ENCODE measurements around the gene VPS54.

VPS54 gene

DNA sequence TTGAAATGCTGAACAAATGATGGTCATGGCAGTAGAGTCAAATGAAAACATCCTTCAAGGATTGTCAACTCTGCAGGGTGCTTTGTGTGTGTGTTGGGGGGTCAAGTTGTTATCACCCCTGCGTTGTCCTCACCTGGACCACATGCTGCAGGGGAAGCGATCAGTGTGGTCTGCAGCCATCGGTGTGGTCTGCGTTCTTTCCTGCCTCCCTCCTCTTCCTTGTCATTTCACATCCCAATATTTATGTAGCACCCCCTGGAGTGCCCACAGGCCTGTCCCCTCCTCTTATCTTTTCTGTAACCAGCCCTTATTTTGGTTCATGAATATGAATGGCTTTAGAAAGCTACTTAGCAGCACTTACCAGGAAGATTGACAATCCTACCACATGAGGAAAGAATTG, 138.6 kb downstream of the VPS54 start:
- no peak for DNase-seq (ENCODE audit: low read depth in 1 of 2, low spot score in 1 of 2)
- TF ChIP-seq, protein P1, sequence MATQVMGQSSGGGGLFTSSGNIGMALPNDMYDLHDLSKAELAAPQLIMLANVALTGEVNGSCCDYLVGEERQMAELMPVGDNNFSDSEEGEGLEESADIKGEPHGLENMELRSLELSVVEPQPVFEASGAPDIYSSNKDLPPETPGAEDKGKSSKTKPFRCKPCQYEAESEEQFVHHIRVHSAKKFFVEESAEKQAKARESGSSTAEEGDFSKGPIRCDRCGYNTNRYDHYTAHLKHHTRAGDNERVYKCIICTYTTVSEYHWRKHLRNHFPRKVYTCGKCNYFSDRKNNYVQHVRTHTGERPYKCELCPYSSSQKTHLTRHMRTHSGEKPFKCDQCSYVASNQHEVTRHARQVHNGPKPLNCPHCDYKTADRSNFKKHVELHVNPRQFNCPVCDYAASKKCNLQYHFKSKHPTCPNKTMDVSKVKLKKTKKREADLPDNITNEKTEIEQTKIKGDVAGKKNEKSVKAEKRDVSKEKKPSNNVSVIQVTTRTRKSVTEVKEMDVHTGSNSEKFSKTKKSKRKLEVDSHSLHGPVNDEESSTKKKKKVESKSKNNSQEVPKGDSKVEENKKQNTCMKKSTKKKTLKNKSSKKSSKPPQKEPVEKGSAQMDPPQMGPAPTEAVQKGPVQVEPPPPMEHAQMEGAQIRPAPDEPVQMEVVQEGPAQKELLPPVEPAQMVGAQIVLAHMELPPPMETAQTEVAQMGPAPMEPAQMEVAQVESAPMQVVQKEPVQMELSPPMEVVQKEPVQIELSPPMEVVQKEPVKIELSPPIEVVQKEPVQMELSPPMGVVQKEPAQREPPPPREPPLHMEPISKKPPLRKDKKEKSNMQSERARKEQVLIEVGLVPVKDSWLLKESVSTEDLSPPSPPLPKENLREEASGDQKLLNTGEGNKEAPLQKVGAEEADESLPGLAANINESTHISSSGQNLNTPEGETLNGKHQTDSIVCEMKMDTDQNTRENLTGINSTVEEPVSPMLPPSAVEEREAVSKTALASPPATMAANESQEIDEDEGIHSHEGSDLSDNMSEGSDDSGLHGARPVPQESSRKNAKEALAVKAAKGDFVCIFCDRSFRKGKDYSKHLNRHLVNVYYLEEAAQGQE (IDR thresholded peaks at IDR 0.05; ENCODE audit: insufficient replicate concordance, low read depth), result no peak
- TF ChIP-seq GABPA (IDR thresholded peaks at IDR 0.05; ENCODE audit: low read depth) (no peak), SPI1 (IDR thresholded peaks at IDR 0.05; ENCODE audit: borderline replicate concordance, low read depth) (no peak), POLR2AphosphoS5 (IDR thresholded peaks at IDR 0.05; ENCODE audit: low read depth) (no peak)
- TF ChIP-seq, protein P2, sequence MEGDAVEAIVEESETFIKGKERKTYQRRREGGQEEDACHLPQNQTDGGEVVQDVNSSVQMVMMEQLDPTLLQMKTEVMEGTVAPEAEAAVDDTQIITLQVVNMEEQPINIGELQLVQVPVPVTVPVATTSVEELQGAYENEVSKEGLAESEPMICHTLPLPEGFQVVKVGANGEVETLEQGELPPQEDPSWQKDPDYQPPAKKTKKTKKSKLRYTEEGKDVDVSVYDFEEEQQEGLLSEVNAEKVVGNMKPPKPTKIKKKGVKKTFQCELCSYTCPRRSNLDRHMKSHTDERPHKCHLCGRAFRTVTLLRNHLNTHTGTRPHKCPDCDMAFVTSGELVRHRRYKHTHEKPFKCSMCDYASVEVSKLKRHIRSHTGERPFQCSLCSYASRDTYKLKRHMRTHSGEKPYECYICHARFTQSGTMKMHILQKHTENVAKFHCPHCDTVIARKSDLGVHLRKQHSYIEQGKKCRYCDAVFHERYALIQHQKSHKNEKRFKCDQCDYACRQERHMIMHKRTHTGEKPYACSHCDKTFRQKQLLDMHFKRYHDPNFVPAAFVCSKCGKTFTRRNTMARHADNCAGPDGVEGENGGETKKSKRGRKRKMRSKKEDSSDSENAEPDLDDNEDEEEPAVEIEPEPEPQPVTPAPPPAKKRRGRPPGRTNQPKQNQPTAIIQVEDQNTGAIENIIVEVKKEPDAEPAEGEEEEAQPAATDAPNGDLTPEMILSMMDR (IDR thresholded peaks at IDR 0.05; ENCODE audit: insufficient read depth, low read length), result no peak
- Histone ChIP-seq H3K27me3 (ENCODE audit: insufficient read depth, poor library complexity, severe bottlenecking) (no peaks in the 10 kb centered on the region), H3K27ac (replicated peaks) (no peak overlapping the region), H3K4me3 (replicated peaks; ENCODE audit: insufficient read depth, low read length) (no peak overlapping the region)

DNA sequence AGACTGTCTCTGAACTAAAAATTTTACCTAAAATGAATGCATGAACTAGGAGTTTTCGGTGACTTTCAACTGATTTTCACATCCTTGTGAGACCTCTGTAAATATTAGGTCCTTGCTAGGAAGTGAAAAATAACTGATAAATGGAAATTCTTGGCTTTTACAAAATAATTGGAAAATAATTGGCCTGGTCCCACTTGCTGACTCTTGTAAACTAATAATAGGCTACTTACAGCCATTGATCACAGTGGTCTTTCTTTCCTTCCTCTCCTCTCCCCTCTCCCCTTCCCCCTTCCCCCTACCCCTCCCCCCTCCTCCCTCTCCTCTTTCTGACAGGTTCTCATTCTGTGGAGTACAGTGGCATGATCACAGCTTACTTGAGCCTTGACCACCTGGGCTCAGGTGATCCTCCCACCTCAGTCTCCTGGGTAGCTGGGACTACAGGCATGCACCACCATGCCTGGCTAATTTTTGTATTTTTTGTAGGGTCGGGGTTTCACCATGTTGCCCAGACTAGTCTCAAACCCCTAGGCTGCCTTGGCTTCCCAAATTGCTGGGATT, 139.3 kb downstream of the VPS54 start:
- TF ChIP-seq, protein P1 (IDR thresholded peaks at IDR 0.05; ENCODE audit: insufficient replicate concordance, low read depth), result no peak
- TF ChIP-seq POLR2AphosphoS5 (IDR thresholded peaks at IDR 0.05; ENCODE audit: low read depth) (no peak), SPI1 (IDR thresholded peaks at IDR 0.05; ENCODE audit: borderline replicate concordance, low read depth) (no peak), GABPA (IDR thresholded peaks at IDR 0.05; ENCODE audit: low read depth) (no peak)
- TF ChIP-seq, protein P2 (IDR thresholded peaks at IDR 0.05; ENCODE audit: insufficient read depth, low read length), result no peak
- no peak for DNase-seq (ENCODE audit: low read depth in 1 of 2, low spot score in 1 of 2)
- Histone ChIP-seq H3K27me3 (ENCODE audit: insufficient read depth, poor library complexity, severe bottlenecking) (no peaks in the 10 kb centered on the region), H3K27ac (replicated peaks) (no peak overlapping the region), H3K4me3 (replicated peaks; ENCODE audit: insufficient read depth, low read length) (no peak overlapping the region)

DNA sequence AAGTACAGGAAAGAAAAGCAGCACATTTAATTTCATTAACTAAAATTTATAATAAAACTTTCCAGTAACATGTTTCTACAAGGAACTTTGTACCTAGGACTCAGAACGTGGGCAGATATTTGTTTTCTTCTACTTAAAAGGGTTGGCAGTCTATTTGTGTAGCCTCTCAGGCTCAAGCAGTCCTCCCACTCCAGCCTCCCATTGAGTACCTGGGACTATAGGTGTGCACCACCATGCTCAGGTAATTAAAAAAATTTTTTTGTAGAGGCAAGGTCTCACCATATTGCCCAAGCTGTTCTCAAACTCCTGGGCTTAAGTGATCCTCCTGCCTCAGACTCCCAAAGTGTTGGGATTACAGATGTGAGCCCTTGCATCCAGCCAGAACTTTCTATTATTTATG, 140.7 kb downstream of the VPS54 start:
- Histone ChIP-seq H3K27me3 (ENCODE audit: insufficient read depth, poor library complexity, severe bottlenecking) (no peaks in the 10 kb centered on the region), H3K27ac (replicated peaks) (no peak overlapping the region), H3K4me3 (replicated peaks; ENCODE audit: insufficient read depth, low read length) (no peak overlapping the region)
- no peak for DNase-seq (ENCODE audit: low read depth in 1 of 2, low spot score in 1 of 2)
- TF ChIP-seq GABPA (IDR thresholded peaks at IDR 0.05; ENCODE audit: low read depth) (no peak), POLR2AphosphoS5 (IDR thresholded peaks at IDR 0.05; ENCODE audit: low read depth) (no peak), SPI1 (IDR thresholded peaks at IDR 0.05; ENCODE audit: borderline replicate concordance, low read depth) (no peak)
- TF ChIP-seq, protein P2 (IDR thresholded peaks at IDR 0.05; ENCODE audit: insufficient read depth, low read length), result no peak
- TF ChIP-seq, protein P1 (IDR thresholded peaks at IDR 0.05; ENCODE audit: insufficient replicate concordance, low read depth), result no peak

All from HL-60 (cell line).